HK-2 (cell line): ENCODE measurements around the gene CPEB4.

Experiments
- DNase-seq: peaks from one replicate; pipeline ENCODE4 v3.0.0-alpha.2; 2018; ENCODE audit not compliant: unreplicated experiment

CPEB4 gene

GRCh38 chr5:173884402-173885053 is 3.6 kb upstream of the CPEB4 start:
- no peak for DNase-seq

- DNase-seq, result no peak
Measured at GRCh38 chr5:173885054-173885443, 3.1 kb upstream of the CPEB4 start.

GRCh38 chr5:173885475-173886010 is 2.6 kb upstream of the CPEB4 start:
- no peak for DNase-seq

GRCh38 chr5:173886150-173886549 is 2.0 kb upstream of the CPEB4 start:
- no peak for DNase-seq

GRCh38 chr5:173888473-173889131 is 453 bp downstream of the CPEB4 start:
- DNase-seq, result peak; percentile 13

- no peak for DNase-seq
Measured at GRCh38 chr5:173890195-173890991, 2.2 kb downstream of the CPEB4 start.

- DNase-seq, result no peak
Measured at GRCh38 chr5:173891308-173892116, 3.4 kb downstream of the CPEB4 start.

GRCh38 chr5:173893192-173893561 is 5.0 kb downstream of the CPEB4 start:
- no peak for DNase-seq

GRCh38 chr5:173895401-173896165 is 7.4 kb downstream of the CPEB4 start:
- no peak for DNase-seq

GRCh38 chr5:173896631-173897030 is 8.5 kb downstream of the CPEB4 start:
- no peak for DNase-seq

GRCh38 chr5:173901705-173902104 is 13.6 kb downstream of the CPEB4 start:
- DNase-seq, result no peak

GRCh38 chr5:173902334-173902733 is 14.2 kb downstream of the CPEB4 start:
- no peak for DNase-seq

GRCh38 chr5:173902743-173903142 is 14.6 kb downstream of the CPEB4 start:
- no peak for DNase-seq

GRCh38 chr5:173903396-173904140 is 15.4 kb downstream of the CPEB4 start:
- DNase-seq, result no peak

GRCh38 chr5:173904151-173904550 is 16.0 kb downstream of the CPEB4 start:
- DNase-seq, result no peak

- no peak for DNase-seq
Measured at GRCh38 chr5:173907284-173907683, 19.1 kb downstream of the CPEB4 start.

- DNase-seq, result peak; percentile 18
Measured at GRCh38 chr5:173907686-173908371, 19.7 kb downstream of the CPEB4 start.

- DNase-seq, result no peak
Measured at GRCh38 chr5:173909199-173909598, 21.1 kb downstream of the CPEB4 start.

GRCh38 chr5:173910215-173910614 is 22.1 kb downstream of the CPEB4 start:
- DNase-seq, result no peak

GRCh38 chr5:173911623-173912022 is 23.5 kb downstream of the CPEB4 start:
- no peak for DNase-seq
